HepG2 (cell line): ENCODE results near the gene C16orf87. TPM values are rescaled to one million over a fixed set of nuclear protein-coding genes. Genes with fewer than 3 reads are reported as not detected.
A peak's percentile ranks its signal among the peaks of the same experiment; 100 is the strongest.

Source experiments
- ADNP ChIP-seq: sonication (generic); formaldehyde crosslinking; IDR thresholded peaks from 2 replicates; pipeline ENCODE4 v1.4.0; 2020; ENCODE audit warnings: missing genetic modification reagents
- AHR ChIP-seq: IDR thresholded peaks from 2 replicates; pipeline ENCODE4 v1.6.1; 2018; ENCODE audit warnings: missing genetic modification reagents, missing compliant biosample characterization
- CENPX ChIP-seq: sonication (generic); formaldehyde crosslinking; IDR thresholded peaks from 2 replicates; pipeline ENCODE4 v1.9.0; 2021; ENCODE audit warnings: mild to moderate bottlenecking, missing genetic modification reagents, moderate library complexity
- FOXO1 ChIP-seq: sonication (generic); formaldehyde crosslinking; IDR thresholded peaks from 2 replicates; pipeline ENCODE4 v1.4.0; 2020; ENCODE audit warnings: missing genetic modification reagents
- HDAC1 ChIP-seq: sonication (generic); formaldehyde crosslinking; IDR thresholded peaks from 2 replicates; pipeline ENCODE4 v1.5.1; 2020; ENCODE audit warnings: mild to moderate bottlenecking, missing genetic modification reagents
- KDM6A ChIP-seq: IDR thresholded peaks from 2 replicates; pipeline ENCODE4 v1.6.1; 2016; ENCODE audit warnings: low read depth
- MYPOP ChIP-seq: sonication (generic); formaldehyde crosslinking; IDR thresholded peaks from 2 replicates; pipeline ENCODE4 v1.8.1; 2023; ENCODE audit warnings: mild to moderate bottlenecking, moderate library complexity, missing genetic modification reagents
- NFAT5 ChIP-seq: sonication (generic); formaldehyde crosslinking; IDR thresholded peaks from 2 replicates; pipeline ENCODE4 v1.4.0; 2020; ENCODE audit warnings: missing genetic modification reagents
- NR2F2 ChIP-seq: IDR thresholded peaks from 2 replicates; pipeline ENCODE4 v1.6.1; 2012; ENCODE audit warnings: low read depth, inconsistent platforms, borderline replicate concordance
- POLR2AphosphoS2 ChIP-seq: IDR thresholded peaks from 2 replicates; pipeline ENCODE4 v1.6.1; 2011; ENCODE audit warnings: low read depth, low read length, improper control_type of control experiment
- POLR2AphosphoS5 ChIP-seq: IDR thresholded peaks from 2 replicates; pipeline ENCODE4 v1.6.1; 2012; ENCODE audit warnings: low read depth, low read length
- PPARG ChIP-seq: conservative IDR thresholded peaks from 2 replicates; pipeline ENCODE4 v1.6.1; 2016; ENCODE audit warnings: missing biosample characterization, missing genetic modification reagents
- SSRP1 ChIP-seq: IDR thresholded peaks from 2 replicates; pipeline ENCODE4 v1.6.1; 2016; ENCODE audit warnings: control low read depth
- TFAP4 ChIP-seq: sonication (generic); IDR thresholded peaks from 2 replicates; pipeline ENCODE4 v1.6.1; 2016; ENCODE audit warnings: low read depth, borderline replicate concordance
- ZFYVE20 ChIP-seq: sonication (generic); formaldehyde crosslinking; IDR thresholded peaks from 2 replicates; pipeline ENCODE4 v1.8.0; 2023; ENCODE audit warnings: low read depth, mild to moderate bottlenecking, moderate library complexity, missing genetic modification reagents, borderline replicate concordance
- ZNF121 ChIP-seq: sonication (generic); formaldehyde crosslinking; IDR thresholded peaks from 2 replicates; pipeline ENCODE4 v1.5.0; 2020; ENCODE audit warnings: mild to moderate bottlenecking, missing genetic modification reagents
- ZNF160 ChIP-seq: sonication (generic); formaldehyde crosslinking; IDR thresholded peaks from 2 replicates; pipeline ENCODE4 v1.8.0; 2022; ENCODE audit warnings: mild to moderate bottlenecking, inconsistent platforms, missing genetic modification reagents
- ZNF496 ChIP-seq: sonication (generic); formaldehyde crosslinking; IDR thresholded peaks from 2 replicates; pipeline ENCODE4 v1.8.1; 2023; ENCODE audit warnings: mild to moderate bottlenecking, moderate library complexity, missing genetic modification reagents; ENCODE audit not compliant: insufficient replicate concordance
- ZNF512B ChIP-seq: sonication (generic); formaldehyde crosslinking; IDR thresholded peaks from 2 replicates; pipeline ENCODE4 v1.5.1; 2020; ENCODE audit warnings: missing genetic modification reagents, mild to moderate bottlenecking, borderline replicate concordance
- ZNF564 ChIP-seq: sonication (generic); formaldehyde crosslinking; IDR thresholded peaks from 2 replicates; pipeline ENCODE4 v1.8.1; 2023; ENCODE audit warnings: mild to moderate bottlenecking, missing genetic modification reagents
- ZNF740 ChIP-seq: sonication (generic); formaldehyde crosslinking; IDR thresholded peaks from 2 replicates; pipeline ENCODE4 v1.4.0; 2020; ENCODE audit warnings: missing genetic modification reagents
- polyA plus RNA-seq, 8 experiments: library from polyadenylated mRNA; depleted of rRNA in 3 of 8; stranded (reverse) in 7 of 8; unstranded in 1 of 8; fragments of >200 nt; fragmentation: Illumina TruSeq in 4 of 8; extraction: Trizol in 4 of 8; gene quantifications; 2 replicates each; pipeline versions ENCODE4 v1.2.1 to v1.2.3, GENCODE V29; 2011 to 2016; ENCODE audit warnings: low read depth in 4 of 8, missing spikeins in 1 of 8, mixed read lengths in 1 of 8; ENCODE audit not compliant: insufficient read depth in 1 of 8
- total RNA-seq, 5 experiments: library from RNA; depleted of rRNA; stranded (reverse); fragments of >200 nt; fragmentation: Illumina TruSeq; extraction: Trizol; gene quantifications; 2 replicates each; pipeline ENCODE4 v1.2.3, GENCODE V29; 2016; ENCODE audit warnings: low read depth in 1 of 5

The C16orf87 gene
- total and polyA plus RNA-seq, 2 of the 13 experiments (the other 11 are each of a cell fraction or from before 2014, with no cell fraction given), result 8.6 to 19.5 TPM

- no peak for TF ChIP-seq ZFYVE20 (CRISPR knock-in tag)
- TF ChIP-seq TFAP4, result peak; percentile 60
- TF ChIP-seq ZNF496 (CRISPR knock-in tag), result no peak
- TF ChIP-seq FOXO1, result peak; percentile 86
- no peak for TF ChIP-seq ZNF121 (CRISPR knock-in tag)
- no peak for TF ChIP-seq NR2F2
- no peak for TF ChIP-seq KDM6A (CRISPR knock-in tag)
- no peak for TF ChIP-seq ZNF564 (CRISPR knock-in tag)
- no peak for TF ChIP-seq ZNF160 (CRISPR knock-in tag)
- no peak for TF ChIP-seq SSRP1
- TF ChIP-seq AHR (CRISPR knock-in tag), result no peak
- peak; percentile 13; the same call in 1 of the 2 replicates for TF ChIP-seq HDAC1 (CRISPR knock-in tag)
- TF ChIP-seq MYPOP (CRISPR knock-in tag), result no peak
- TF ChIP-seq ZNF740 (CRISPR knock-in tag), result no peak
- no peak for TF ChIP-seq ZNF512B (CRISPR knock-in tag)
- TF ChIP-seq ADNP, result no peak
- no peak for TF ChIP-seq NFAT5 (CRISPR knock-in tag)
- no peak for TF ChIP-seq CENPX (CRISPR knock-in tag)
- peak; percentile 42; the same call in 1 of the 2 replicates for TF ChIP-seq PPARG (CRISPR knock-in tag)
- TF ChIP-seq POLR2AphosphoS5, result no peak
- TF ChIP-seq POLR2AphosphoS2, result no peak
Observed at GRCh38 chr16:46853713-46854443, 22.9 kb upstream of the C16orf87 start (continued).
